GM18951 (cell line): ENCODE data around the gene CCNO.

ENCODE experiments used
- POLR2A ChIP-seq: IDR thresholded peaks from 4 replicates; pipeline ENCODE4 v1.6.1; 2011; ENCODE audit warnings: mild to moderate bottlenecking; ENCODE audit not compliant: insufficient read length, insufficient read depth; ENCODE audit errors: extremely low read depth
- in situ Hi-C: fragments of 300-500 bp; cut with MboI; formaldehyde crosslinking; loops from one replicate; pipeline ENCODE4 v1.12.0; 2022; ENCODE audit warnings: low sequenced_read_pairs, mixed read lengths, inconsistent platforms; ENCODE audit not compliant: unreplicated experiment

Gene CCNO, protein sequence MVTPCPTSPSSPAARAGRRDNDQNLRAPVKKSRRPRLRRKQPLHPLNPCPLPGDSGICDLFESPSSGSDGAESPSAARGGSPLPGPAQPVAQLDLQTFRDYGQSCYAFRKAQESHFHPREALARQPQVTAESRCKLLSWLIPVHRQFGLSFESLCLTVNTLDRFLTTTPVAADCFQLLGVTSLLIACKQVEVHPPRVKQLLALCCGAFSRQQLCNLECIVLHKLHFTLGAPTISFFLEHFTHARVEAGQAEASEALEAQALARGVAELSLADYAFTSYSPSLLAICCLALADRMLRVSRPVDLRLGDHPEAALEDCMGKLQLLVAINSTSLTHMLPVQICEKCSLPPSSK

DNA sequence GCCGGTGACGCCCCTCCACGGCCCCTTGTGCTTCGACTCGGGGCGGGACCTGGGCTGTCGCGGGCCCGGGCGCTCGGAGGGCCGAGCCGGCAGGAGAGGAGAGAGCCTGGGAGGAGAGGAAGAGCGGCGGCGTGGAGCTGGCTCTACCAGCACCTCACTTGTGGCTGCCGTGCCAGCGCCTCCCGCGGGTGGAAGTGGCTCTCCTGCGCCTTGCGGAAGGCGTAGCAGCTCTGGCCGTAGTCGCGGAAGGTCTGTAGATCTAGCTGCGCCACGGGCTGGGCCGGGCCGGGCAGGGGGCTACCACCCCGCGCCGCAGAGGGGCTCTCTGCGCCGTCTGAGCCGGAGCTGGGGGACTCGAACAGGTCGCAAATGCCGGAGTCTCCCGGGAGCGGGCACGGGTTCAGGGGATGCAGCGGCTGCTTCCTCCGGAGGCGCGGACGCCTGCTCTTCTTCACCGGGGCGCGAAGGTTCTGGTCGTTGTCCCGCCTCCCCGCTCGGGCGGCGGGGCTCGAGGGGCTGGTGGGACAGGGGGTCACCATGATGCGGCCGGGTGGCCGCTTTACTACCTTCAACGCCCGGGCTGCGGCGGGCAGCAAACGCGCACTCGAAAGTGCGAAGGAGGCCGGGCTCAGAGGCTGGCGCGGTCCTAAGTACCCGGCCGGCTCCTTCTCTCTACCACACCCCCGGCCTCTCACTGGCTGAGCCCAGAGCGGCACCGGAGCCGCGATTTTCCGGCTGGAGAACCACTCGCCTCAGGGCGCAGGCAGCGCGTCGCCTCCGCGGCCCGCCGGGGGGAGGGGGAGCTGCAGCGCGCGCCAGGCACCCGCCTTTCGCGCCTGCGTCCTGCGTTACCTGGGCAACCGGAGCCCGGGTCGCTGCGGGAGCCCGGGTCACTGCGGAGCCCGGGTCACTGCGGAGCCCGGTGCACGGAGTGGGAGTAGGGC is at the start of gene CCNO:
Gene CCNO, minus strand, starts transcription at position 624 of the 944 bp plus-strand sequence. Its CDS starts 85 bp downstream, at position 539.
- no peak for TF ChIP-seq POLR2A
- in situ Hi-C loops, result no loop called here

DNA sequence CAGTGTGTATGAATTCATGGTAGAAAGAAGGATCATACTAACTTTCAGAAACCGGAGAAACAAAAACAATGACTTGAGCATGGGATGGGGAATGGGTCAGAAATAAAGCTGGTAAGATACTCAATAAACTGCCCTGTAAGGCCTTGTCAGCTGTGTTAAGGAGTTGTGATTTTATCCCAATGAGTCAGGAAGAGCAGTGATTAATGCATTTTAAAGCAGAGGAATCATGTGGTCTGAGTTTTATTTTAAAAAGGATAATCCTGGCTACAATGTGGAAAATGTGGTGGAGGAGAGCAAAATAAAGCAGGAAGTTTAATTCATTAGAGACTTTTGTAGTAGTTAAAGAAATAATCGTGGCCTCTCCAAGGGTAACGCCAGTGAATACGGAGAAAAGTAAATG is 45.4 kb upstream of the CCNO start:
- TF ChIP-seq POLR2A, result no peak
- in situ Hi-C loops, result no loop called here

DNA sequence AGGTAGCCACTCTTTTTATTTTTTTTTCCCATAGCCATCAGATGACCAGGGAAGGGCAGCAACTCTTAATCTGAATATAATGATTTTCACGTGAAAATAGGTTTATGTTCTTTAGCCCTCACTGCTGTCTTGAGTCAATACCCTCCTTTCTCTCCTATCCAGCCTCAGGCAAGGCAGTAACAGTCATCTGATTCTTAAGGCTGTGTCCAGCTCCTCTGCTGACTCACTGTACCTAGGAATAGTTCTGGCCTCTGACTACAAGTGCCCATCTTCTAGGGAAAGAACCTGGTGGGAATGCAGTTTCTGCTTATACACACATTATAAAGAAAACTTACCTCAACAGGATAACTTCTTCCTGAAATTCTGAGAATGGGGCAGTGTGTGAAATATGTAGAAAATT is 43.4 kb upstream of the CCNO start:
- TF ChIP-seq POLR2A, result no peak
- in situ Hi-C loops, result no loop called here

DNA sequence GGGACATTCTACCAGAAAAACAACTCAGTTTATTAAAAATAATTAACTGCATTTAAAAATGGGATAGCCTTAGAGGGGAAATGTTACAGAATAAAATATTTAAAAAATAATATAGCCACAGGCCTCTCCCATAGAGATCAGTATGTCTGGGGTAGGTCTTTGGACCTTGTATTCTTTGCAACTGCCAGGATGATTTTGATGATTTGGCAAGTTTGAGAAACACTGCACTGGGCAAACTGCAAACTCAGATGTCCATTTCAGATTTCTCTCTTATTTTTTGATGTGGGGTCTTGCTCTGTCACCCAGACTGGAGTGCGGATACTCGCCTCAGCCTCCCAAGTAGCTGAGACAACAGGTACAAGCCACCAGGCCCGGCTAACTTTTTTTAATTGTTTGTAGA is 24.9 kb upstream of the CCNO start:
- TF ChIP-seq POLR2A, result no peak
- in situ Hi-C loops, result no loop called here

DNA sequence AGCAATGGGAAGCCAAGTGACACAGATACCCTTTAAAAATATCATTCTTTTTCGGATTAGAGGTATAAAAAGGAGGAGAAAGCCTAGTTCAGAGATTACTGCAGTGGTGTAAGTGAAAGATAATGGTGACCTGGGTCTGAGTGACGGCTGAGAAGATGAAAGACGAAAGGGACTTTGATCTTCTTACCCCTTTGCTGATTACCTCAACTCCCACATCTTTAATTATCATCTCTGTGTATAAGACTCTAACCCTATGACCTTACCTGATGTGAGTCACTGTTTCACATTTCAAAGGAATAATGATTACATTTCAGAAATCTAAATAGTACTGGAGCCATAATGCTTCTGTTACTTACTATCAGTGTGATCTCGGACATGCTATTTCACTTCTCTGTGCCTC is 21.4 kb upstream of the CCNO start:
- no peak for TF ChIP-seq POLR2A
- in situ Hi-C loops, result no loop called here

DNA sequence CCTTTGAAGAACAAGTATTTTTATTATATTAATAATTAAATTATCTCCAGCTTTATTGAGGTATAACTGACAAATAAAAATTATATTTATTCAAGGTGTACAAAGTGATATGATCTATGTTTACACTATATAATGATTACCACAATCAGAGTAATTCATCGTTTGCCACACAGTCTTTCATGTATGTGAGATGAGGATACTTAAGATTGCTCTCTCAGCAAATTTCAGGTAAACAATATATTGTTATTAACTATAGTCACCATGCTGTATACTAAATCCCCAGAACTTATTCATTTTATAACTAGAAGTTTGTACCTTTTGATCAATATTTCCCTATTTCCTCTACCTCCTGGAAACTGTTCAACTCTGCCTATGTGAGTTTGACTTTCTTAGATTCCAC is 16.7 kb upstream of the CCNO start:
- in situ Hi-C loops, result no loop called here
- no peak for TF ChIP-seq POLR2A

- in situ Hi-C loops, result no loop called here
These were observed 8.3 kb upstream of the CCNO start for GRCh38 chr5:55241746-55242145.

GRCh38 chr5:55236800-55237199 is 3.4 kb upstream of the CCNO start:
- in situ Hi-C loops, result no loop called here

More at GRCh38 chr5:55241746-55242145, 8.3 kb upstream of the CCNO start:
- TF ChIP-seq POLR2A, result no peak

DNA sequence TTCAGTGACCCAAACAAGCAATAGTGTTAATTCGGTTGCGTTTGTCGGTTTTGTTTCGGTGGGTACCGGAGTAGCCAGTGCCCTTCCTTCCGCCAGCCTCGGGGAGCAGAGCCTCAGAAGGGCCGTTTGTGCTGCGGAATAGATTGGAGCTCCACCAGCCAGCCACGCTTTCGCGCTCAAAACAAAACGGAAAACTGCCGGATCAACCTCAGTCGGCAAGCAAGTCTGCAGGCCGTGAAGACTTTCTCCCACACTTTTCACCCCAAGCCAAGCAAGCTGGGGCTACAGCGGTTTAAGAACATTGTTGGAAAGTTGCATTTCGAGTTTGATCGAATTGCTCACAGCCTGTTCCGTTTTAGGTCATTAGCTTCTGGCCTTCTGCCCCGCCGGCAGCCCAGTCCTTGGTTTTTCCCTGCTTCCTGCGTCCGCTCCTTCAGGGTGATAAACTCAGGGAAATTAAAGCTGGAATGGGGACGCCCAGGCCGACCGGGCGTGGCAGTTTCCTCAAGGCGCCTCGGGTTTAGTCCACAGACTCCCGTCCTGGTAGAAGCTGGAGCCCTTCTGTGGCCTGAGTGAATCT is 803 bp upstream of the CCNO start:
- no peak for TF ChIP-seq POLR2A
- in situ Hi-C loops, result no loop called here

More at GRCh38 chr5:55236800-55237199, 3.4 kb upstream of the CCNO start:
- TF ChIP-seq POLR2A, result no peak

DNA sequence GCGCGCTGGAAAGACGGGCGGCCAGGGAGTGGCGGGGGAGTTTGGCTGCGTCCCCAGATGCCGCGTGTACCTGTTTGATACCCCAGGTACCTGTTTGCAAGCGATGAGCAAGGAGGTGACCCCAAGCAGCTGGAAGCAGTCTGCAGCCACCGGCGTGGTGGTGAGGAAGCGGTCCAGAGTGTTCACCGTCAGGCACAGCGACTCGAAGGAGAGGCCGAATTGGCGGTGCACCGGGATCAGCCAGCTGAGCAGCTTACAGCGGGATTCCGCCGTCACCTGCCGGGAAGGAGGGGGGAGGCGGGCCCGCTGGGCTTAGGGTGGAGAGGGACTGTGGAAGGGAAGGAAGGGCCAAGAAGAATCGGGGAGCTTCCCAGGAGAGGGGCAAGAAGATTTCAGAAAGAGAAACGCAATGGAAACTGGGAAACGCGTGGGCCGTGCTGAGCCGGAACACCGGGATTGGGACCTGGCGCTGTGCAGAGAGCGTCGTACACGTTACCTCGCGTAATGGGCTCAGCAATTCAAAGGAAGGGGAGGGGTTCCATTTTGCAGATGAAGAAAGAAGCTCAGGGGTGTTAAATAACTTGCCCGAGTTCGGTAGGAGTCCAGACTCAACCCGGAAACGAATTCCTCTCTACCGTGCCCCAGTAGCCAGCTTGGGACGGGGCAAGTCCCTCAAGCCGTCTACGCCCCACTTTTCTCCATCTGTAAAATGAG is 980 bp downstream of the CCNO start:
- in situ Hi-C loops, result no loop called here
- TF ChIP-seq POLR2A, result no peak

DNA sequence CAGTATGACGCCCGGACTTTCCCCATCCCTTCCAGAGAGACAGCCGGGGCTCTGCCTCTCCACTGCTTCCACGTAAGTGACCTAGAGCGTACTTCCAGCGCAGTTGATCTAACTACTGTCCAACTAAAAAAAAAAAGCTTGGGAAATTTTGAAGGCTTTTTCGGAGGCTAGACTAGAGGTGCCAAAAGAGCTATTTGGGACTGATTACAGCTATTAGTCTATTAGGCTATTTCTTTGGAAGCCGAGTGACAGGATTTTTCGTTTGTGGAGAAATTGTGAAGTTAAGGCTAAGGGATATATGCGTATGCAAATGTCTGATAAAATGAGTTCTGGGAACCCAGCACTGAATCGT is 1.5 kb downstream of the CCNO start:
- no peak for TF ChIP-seq POLR2A
- in situ Hi-C loops, result no loop called here

DNA sequence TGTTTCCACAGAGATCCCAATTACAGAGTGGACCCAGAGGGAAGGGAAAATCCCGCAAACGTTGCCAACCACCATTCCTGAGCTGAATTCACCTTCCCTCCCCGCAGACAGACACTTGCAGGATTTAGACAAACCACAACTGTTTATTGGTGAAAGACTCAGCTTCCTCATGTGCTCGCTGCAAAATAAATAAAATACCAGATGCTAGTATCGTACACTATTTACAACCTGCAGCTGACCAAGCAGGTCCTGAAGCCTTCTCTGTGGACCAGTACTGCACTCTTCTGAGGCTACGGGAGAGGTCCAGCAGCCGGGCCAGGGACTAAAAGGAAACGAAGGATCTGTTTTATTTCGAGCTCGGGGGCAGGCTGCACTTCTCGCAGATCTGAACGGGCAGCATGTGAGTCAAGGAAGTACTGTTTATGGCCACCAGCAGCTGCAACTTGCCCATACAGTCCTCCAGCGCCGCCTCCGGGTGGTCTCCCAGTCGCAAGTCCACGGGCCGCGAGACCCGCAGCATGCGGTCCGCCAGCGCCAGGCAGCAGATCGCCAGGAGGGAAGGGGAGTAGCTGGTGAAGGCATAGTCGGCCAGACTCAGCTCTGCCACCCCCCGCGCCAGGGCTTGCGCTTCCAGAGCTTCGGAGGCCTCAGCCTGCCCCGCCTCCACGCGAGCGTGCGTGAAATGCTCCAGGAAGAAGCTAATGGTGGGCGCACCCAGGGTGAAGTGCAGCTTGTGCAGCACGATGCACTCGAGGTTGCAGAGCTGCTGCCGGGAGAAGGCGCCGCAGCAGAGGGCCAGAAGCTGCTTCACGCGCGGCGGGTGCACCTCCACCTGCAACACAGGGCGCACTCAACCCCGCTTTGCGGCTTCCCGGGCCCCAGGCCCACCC is 2.1 kb downstream of the CCNO start:
- no peak for TF ChIP-seq POLR2A

More for the DNA sequence above, 2.1 kb downstream of the CCNO start:
- in situ Hi-C loops, result no loop called here
